GM23338 (cell line): ENCODE measurements around the gene P2RY12. TPM values are rescaled to one million over a fixed set of nuclear protein-coding genes. Genes with fewer than 3 reads are reported as not detected.

Source experiments
- ATAC-seq: fragments of 200-7000 bp; cut with Tn5 transposase; 3 replicates; pipeline ENCODE4 v1.9.1; 2020
- DNase-seq: peaks from one replicate; pipeline ENCODE4 v3.0.0-alpha.2; 2015; ENCODE audit warnings: low spot score
- H2AFZ ChIP-seq: fragments of 200-600 bp; sonication (generic); 2 replicates; pipeline ENCODE4 v1.8.0; 2016; ENCODE audit warnings: antibody characterized with exemption, mild to moderate bottlenecking, moderate library complexity
- H3F3A ChIP-seq: fragments of 200-600 bp; sonication (generic); replicated peaks from 2 replicates; pipeline ENCODE4 v1.8.0; 2017; ENCODE audit warnings: antibody characterized with exemption, mixed run types, low read depth
- H3K27ac ChIP-seq: fragments of 200-600 bp; sonication (generic); 2 replicates; pipeline ENCODE4 v1.6.1; 2016; ENCODE audit warnings: low read depth
- H3K27me3 ChIP-seq: fragments of 200-600 bp; sonication (generic); 2 replicates; pipeline ENCODE4 v1.8.0; 2016; ENCODE audit warnings: mild to moderate bottlenecking, mixed run types, moderate library complexity; ENCODE audit not compliant: insufficient read depth
- H3K36me3 ChIP-seq: fragments of 200-600 bp; sonication (generic); 2 replicates; pipeline ENCODE4 v1.8.0; 2016; ENCODE audit warnings: mild to moderate bottlenecking; ENCODE audit not compliant: insufficient read depth
- H3K4me1 ChIP-seq: fragments of 200-600 bp; sonication (generic); 2 replicates; pipeline ENCODE4 v1.8.0; 2016; ENCODE audit warnings: mild to moderate bottlenecking, moderate library complexity; ENCODE audit not compliant: insufficient read depth
- H3K4me2 ChIP-seq: fragments of 200-600 bp; sonication (generic); 2 replicates; pipeline ENCODE4 v1.7.1; 2017; ENCODE audit warnings: mixed run types
- H3K4me3 ChIP-seq: fragments of 200-600 bp; sonication (generic); 2 replicates; pipeline ENCODE4 v1.6.1; 2016; ENCODE audit warnings: mixed run types
- H3K79me2 ChIP-seq: fragments of 200-600 bp; sonication (generic); replicated peaks from 2 replicates; pipeline ENCODE4 v1.8.0; 2017; ENCODE audit warnings: mild to moderate bottlenecking; ENCODE audit not compliant: insufficient read depth
- H3K9me2 ChIP-seq: fragments of 200-600 bp; sonication (generic); 2 replicates; pipeline ENCODE4 v1.8.0; 2017; ENCODE audit not compliant: insufficient read depth
- H4K20me1 ChIP-seq: fragments of 200-600 bp; sonication (generic); replicated peaks from 2 replicates; pipeline ENCODE4 v1.8.0; 2017; ENCODE audit warnings: mild to moderate bottlenecking; ENCODE audit not compliant: insufficient read depth
- H3K27ac Mint-ChIP-seq: 2 replicates; pipeline ENCODE4 v1.8.0; 2020; ENCODE audit warnings: inconsistent platforms, mild to moderate bottlenecking, moderate library complexity, mixed read lengths
- H3K27me3 Mint-ChIP-seq: 3 replicates; pipeline ENCODE4 v1.8.0; 2022; ENCODE audit warnings: low read depth, mild to moderate bottlenecking, moderate library complexity, mixed read lengths, inconsistent platforms; ENCODE audit not compliant: insufficient read depth, poor library complexity
- H3K36me3 Mint-ChIP-seq: 3 replicates; pipeline ENCODE4 v1.8.0; 2021; ENCODE audit warnings: low read depth, mild to moderate bottlenecking, inconsistent platforms, moderate library complexity, mixed read lengths
- H3K4me1 Mint-ChIP-seq: 3 replicates; pipeline ENCODE4 v1.8.0; 2020; ENCODE audit warnings: mild to moderate bottlenecking, inconsistent platforms, mixed read lengths
- H3K4me3 Mint-ChIP-seq: 3 replicates; pipeline ENCODE4 v1.8.0; 2021; ENCODE audit warnings: moderate library complexity, mild to moderate bottlenecking, inconsistent platforms, mixed read lengths
- H3K9me3 Mint-ChIP-seq: 3 replicates; pipeline ENCODE4 v1.8.0; 2020; ENCODE audit warnings: moderate library complexity, mild to moderate bottlenecking, inconsistent platforms, mixed read lengths
- CREB1 ChIP-seq: fragments of 250-450 bp; sonication (Bioruptor Pico); IDR thresholded peaks from 2 replicates; pipeline ENCODE4 v1.5.0; 2020; ENCODE audit warnings: low read depth, mild to moderate bottlenecking, moderate library complexity
- ETS1 ChIP-seq: IDR thresholded peaks from 2 replicates; pipeline ENCODE4 v1.6.1; 2016; ENCODE audit warnings: antibody characterized with exemption
- POLR2AphosphoS5 ChIP-seq: IDR thresholded peaks from 2 replicates; pipeline ENCODE4 v1.6.1; 2016; ENCODE audit warnings: antibody characterized with exemption, low read depth
- ZNF331 ChIP-seq: fragments of 250-450 bp; sonication (Bioruptor Pico); IDR thresholded peaks from 2 replicates; pipeline ENCODE4 v1.5.0; 2020; ENCODE audit warnings: low read depth, mild to moderate bottlenecking, moderate library complexity
- polyA plus RNA-seq: library from polyadenylated mRNA; unstranded; fragments of >200 nt; fragmentation: Nextera tagmentation; extraction: Ambion mirVana; gene quantifications from 2 replicates; pipeline ENCODE4 v1.2.1, GENCODE V29; 2016
- total RNA-seq: library from RNA; depleted of rRNA; stranded (reverse); fragments of >200 nt; shearing (Covaris generic); gene quantifications from 2 replicates; pipeline ENCODE4 v1.2.3, GENCODE V29; 2014
- TF ChIP-seq, protein P1 (sequence below): IDR thresholded peaks from one replicate; pipeline ENCODE4 v1.6.1; 2018; ENCODE audit warnings: antibody characterized with exemption; ENCODE audit not compliant: unreplicated experiment

Gene P2RY12
- total and polyA plus RNA-seq, 2 experiments from 2014 or later: 1.1 TPM; not detected in 1

GRCh38 chr3:151362751-151363174 is 21.8 kb downstream of the P2RY12 start (continued):
- TF ChIP-seq, protein P1, sequence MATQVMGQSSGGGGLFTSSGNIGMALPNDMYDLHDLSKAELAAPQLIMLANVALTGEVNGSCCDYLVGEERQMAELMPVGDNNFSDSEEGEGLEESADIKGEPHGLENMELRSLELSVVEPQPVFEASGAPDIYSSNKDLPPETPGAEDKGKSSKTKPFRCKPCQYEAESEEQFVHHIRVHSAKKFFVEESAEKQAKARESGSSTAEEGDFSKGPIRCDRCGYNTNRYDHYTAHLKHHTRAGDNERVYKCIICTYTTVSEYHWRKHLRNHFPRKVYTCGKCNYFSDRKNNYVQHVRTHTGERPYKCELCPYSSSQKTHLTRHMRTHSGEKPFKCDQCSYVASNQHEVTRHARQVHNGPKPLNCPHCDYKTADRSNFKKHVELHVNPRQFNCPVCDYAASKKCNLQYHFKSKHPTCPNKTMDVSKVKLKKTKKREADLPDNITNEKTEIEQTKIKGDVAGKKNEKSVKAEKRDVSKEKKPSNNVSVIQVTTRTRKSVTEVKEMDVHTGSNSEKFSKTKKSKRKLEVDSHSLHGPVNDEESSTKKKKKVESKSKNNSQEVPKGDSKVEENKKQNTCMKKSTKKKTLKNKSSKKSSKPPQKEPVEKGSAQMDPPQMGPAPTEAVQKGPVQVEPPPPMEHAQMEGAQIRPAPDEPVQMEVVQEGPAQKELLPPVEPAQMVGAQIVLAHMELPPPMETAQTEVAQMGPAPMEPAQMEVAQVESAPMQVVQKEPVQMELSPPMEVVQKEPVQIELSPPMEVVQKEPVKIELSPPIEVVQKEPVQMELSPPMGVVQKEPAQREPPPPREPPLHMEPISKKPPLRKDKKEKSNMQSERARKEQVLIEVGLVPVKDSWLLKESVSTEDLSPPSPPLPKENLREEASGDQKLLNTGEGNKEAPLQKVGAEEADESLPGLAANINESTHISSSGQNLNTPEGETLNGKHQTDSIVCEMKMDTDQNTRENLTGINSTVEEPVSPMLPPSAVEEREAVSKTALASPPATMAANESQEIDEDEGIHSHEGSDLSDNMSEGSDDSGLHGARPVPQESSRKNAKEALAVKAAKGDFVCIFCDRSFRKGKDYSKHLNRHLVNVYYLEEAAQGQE: no peak
- TF ChIP-seq ZNF331 (CRISPR knock-in tag): no peak

DNA sequence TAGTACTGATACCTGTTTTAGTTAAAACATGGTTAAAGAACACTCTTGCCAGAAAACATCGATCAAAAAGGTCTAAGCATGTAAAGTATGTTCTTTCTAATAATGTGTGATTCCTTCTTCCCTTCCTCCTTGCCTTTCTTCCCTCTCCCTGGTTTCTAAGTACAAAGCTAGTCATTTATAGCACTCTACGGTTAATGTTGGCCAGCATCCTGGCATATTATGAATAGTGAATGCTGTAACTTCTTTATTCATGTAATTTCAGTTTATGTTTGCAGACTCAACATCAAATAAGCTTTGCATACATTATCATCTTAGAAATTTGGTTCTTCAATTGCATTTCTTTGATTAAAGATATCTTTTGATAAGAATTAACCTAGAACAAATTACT is 27.1 kb downstream of the P2RY12 start:
- no peak overlapping the region for H2AFZ ChIP-seq
- Mint-ChIP-seq H3K36me3 (peaks cover 4% of the 10 kb centered on the region; the same call in 2 of the 3 replicates), H3K27ac (no peak overlapping the region), H3K4me1 (peaks cover 12% of the 10 kb centered on the region), H3K4me3 (no peak overlapping the region), H3K27me3 (peaks cover 1% of the 10 kb centered on the region), H3K9me3 (no peaks in the 10 kb centered on the region)
- no peaks in the 10 kb centered on the region for H4K20me1 ChIP-seq
- no peaks in the 10 kb centered on the region for H3K79me2 ChIP-seq
- H3K4me2 ChIP-seq: no peak overlapping the region
- ATAC-seq (no peak), DNase-seq (no peak)
- H3K4me1 ChIP-seq: peaks cover 12% of the 10 kb centered on the region
- no peaks in the 10 kb centered on the region for H3K9me2 ChIP-seq
- no peaks in the 10 kb centered on the region for H3K36me3 ChIP-seq
- H3K4me3 ChIP-seq: no peak overlapping the region
- H3F3A ChIP-seq: no peaks in the 10 kb centered on the region
- TF ChIP-seq ZNF331 (CRISPR knock-in tag): no peak
- TF ChIP-seq POLR2AphosphoS5: no peak
- TF ChIP-seq CREB1 (CRISPR knock-in tag): no peak
- TF ChIP-seq, protein P1: no peak
- no peak for TF ChIP-seq ETS1
- H3K27me3 ChIP-seq: no peaks in the 10 kb centered on the region
- no peak overlapping the region for H3K27ac ChIP-seq
